ENCODE measurements around the gene TRIP13.

DNA sequence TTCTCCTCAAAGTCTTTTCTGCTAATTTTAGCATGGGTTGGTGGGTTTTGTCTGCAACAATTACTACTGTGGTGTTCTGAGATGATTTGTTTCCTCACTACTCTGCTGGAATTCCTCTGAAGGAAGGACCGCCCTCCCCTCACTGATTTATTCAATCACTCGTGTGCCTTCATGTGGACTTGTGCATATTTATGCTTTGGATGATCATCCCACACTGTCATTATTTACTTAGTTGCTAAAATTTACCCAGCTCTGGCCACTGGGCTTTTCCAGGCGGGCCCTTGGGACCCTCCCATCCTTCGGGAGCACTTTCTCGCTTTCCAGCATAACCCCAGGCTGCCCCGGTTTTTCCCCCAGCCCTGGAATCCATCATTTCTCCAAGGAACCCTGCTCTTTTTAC, 74.3 kb downstream of the TRIP13 start:
- no peak for TF ChIP-seq TCF7L2 (IDR thresholded peaks at IDR 0.05; ENCODE audit: low read depth, low read length)
- no peak for TF ChIP-seq DDX20 (tag; IDR thresholded peaks at IDR 0.05; ENCODE audit: low read depth)
- TF ChIP-seq, protein P1, sequence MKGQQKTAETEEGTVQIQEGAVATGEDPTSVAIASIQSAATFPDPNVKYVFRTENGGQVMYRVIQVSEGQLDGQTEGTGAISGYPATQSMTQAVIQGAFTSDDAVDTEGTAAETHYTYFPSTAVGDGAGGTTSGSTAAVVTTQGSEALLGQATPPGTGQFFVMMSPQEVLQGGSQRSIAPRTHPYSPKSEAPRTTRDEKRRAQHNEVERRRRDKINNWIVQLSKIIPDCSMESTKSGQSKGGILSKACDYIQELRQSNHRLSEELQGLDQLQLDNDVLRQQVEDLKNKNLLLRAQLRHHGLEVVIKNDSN (CRISPR knock-in tag; IDR thresholded peaks at IDR 0.05) = no peak

All from K562 (cell line).